ENCODE results near the gene PLGRKT. TPM values are rescaled to one million over a fixed set of nuclear protein-coding genes. Genes with fewer than 3 reads are reported as not detected.
A peak's percentile ranks its signal among the peaks of the same experiment; 100 is the strongest.
"Not testable (repeated sequence)": the region's sequence is repeated elsewhere in the genome, so short reads cannot be mapped to it uniquely, and the experiment has no call there.

Gene PLGRKT
- total RNA-seq, 1 experiment from 2014 or later, result 19.2 TPM

DNA sequence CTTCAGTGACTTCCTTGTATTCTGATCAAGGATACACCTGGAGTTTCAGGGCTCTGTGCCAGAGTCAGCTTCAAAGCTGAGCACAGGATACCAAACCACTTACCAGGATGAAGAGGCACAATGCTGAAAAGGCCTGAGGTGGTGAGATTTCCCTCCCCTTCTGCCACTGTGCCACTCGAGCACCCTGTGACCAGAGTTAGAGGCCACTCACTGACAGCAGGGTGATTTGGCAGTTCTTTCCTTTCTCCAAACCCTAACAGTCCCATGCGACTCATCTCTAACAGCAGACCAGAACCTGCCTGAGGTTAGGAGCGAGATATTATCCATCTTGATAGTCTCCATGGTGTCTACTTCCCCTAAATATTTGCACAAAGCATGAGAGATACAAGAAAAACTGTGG lies 1.8 kb downstream of the PLGRKT start:
- peak overlapping the region; percentile 95 for H3K4me3 Mint-ChIP-seq
- H3K27ac Mint-ChIP-seq, result no peak overlapping the region
- H3K4me1 Mint-ChIP-seq, result peaks cover 24% of the 10 kb centered on the region
- peaks cover 17% of the 10 kb centered on the region for H3K9me3 Mint-ChIP-seq
- DNase-seq (ENCODE audit: low spot score) (no peak), ATAC-seq (no peak)
- peaks cover 46% of the 10 kb centered on the region for H3K36me3 Mint-ChIP-seq
- H3K27me3 Mint-ChIP-seq (ENCODE audit: low read depth), result no peaks in the 10 kb centered on the region
- ChIA-PET POLR2A (no interaction called here), CTCF (no interaction called here)
- TF ChIP-seq, protein P1, sequence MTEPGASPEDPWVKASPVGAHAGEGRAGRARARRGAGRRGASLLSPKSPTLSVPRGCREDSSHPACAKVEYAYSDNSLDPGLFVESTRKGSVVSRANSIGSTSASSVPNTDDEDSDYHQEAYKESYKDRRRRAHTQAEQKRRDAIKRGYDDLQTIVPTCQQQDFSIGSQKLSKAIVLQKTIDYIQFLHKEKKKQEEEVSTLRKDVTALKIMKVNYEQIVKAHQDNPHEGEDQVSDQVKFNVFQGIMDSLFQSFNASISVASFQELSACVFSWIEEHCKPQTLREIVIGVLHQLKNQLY (CRISPR knock-in tag; IDR thresholded peaks at IDR 0.05), result no peak
- TF ChIP-seq RELA (CRISPR knock-in tag; IDR thresholded peaks at IDR 0.05; ENCODE audit: borderline replicate concordance) (no peak), ZNF138 (CRISPR knock-in tag; conservative IDR thresholded peaks at IDR 0.05) (no peak)

DNA sequence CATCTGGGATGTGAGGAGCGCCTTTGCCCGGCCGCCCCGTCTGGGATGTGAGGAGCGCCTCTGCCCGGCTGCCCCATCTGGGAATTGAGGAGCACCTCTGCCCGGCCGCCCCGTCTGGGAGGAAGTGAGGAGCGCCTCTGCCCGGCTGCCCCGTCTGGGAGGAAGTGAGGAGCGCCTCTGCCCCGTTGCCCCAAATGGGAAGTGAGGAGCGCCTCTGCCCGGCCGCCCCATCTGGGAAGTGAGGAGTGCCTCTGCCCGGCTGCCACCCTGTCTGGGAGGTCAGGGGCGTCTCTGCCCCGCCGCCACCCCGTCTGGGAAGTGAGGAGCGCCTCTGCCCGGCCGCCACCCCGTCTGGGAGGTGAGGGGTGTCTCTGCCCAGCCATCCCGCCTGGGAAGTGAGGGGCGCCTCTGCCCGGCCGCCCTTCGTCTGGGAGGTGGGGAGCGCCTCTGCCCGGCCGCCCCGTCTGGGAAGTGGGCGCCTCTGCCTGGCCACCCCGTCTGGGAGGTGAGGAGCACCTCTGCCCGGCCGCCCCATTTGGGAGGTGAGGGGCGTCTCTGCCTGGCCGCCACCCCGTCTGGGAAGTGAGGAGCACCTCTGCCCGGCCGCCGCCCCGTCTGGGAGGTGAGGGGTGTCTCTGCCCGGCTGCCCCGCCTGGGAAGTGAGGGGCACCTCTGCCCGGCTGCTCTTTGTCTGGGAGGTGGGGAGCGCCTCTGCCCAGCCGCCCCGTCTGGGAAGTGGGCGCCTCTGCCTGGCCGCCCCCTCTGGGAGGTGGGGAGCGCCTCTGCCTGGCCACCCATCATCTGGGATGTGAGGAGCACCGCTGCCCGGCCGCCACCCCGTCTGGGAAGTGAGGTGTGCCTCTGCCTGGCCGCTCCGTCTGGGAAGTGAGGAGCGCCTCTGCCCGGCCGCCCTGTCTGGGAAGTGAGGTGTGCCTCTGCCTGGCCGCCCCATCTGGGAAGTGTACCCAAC lies 3.6 kb downstream of the PLGRKT start:
- ATAC-seq; H3K27ac Mint-ChIP-seq; POLR2A ChIA-PET; CTCF ChIA-PET; H3K27me3 Mint-ChIP-seq (ENCODE audit: low read depth); H3K4me3 Mint-ChIP-seq; DNase-seq (ENCODE audit: low spot score): not testable (repeated sequence)
- Mint-ChIP-seq H3K4me1 (peaks cover 20% of the 10 kb centered on the region), H3K9me3 (peaks cover 13% of the 10 kb centered on the region), H3K36me3 (peaks cover 53% of the 10 kb centered on the region)

DNA sequence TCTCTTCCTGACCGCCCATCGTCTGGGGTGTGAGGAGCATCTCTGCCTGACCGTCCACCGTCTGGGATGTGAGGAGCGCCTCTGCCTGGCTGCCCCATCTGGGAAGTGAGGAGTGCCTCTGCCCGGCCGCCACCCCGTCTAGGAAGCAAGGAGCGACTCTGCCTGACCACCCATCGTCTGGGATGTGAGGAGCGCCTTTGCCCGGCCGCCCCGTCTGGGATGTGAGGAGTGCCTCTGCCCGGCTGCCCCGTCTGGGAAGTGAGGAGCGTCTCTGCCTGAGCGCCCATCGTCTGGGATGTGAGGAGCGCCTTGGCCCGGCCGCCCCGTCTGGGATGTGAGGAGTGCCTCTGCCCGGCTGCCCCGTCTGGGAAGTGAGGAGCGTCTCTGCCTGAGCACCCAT lies 4.4 kb downstream of the PLGRKT start:
- peaks cover 53% of the 10 kb centered on the region for H3K36me3 Mint-ChIP-seq
- DNase-seq (ENCODE audit: low spot score); CTCF ChIA-PET; H3K4me3 Mint-ChIP-seq; POLR2A ChIA-PET; H3K27me3 Mint-ChIP-seq (ENCODE audit: low read depth); H3K27ac Mint-ChIP-seq; ATAC-seq: not testable (repeated sequence)
- H3K4me1 Mint-ChIP-seq, result peaks cover 14% of the 10 kb centered on the region
- peaks cover 13% of the 10 kb centered on the region for H3K9me3 Mint-ChIP-seq

DNA sequence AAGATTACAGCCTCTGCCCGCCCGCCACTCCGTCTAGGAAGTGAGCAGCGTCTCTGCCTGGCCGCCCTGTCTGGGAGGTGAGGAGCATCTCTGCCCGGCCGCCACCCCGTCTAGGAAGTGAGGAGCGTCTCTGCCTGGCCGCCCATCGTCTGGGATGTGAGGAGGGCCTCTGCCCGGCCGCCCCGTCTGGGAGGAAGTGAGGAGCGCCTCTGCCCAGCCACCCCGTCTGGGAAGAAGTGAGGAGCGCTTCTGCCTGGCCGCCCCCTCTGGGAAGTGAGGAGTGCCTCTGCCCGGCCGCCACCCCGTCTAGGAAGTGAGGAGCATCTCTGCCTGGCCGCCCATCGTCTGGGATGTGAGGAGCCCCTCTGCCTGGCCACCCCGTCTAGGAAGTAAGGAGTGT lies 4.8 kb downstream of the PLGRKT start:
- CTCF ChIA-PET; DNase-seq (ENCODE audit: low spot score); H3K4me3 Mint-ChIP-seq; H3K27me3 Mint-ChIP-seq (ENCODE audit: low read depth); POLR2A ChIA-PET; H3K4me1 Mint-ChIP-seq; H3K27ac Mint-ChIP-seq; ATAC-seq: not testable (repeated sequence)
- Mint-ChIP-seq H3K36me3 (peaks cover 53% of the 10 kb centered on the region), H3K9me3 (peaks cover 13% of the 10 kb centered on the region)

DNA sequence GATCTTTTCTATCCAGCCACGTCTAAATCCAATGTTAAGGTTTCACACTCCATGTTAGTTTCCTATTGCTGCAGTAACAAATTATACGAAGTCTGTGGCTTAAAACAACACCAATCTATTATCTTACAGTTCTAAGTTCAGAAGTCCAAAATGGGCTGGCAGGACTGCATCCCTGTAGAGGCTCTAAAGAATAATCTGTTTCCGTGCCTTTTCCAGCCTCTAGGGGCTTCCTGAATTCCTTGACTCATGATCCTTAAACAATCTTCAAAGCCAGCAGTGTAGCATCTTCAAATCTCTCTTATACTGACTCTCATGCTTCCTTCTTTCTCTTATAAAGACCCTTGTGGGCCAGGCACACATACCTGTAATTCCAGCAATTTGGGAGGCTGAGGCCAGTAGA lies 6.8 kb downstream of the PLGRKT start:
- H3K27me3 Mint-ChIP-seq (ENCODE audit: low read depth), result no peaks in the 10 kb centered on the region
- CTCF ChIA-PET, result interaction anchor here (2.5 kb wide), 1 partner anchor 245 kb away, joined by 9 read pairs; no protein-coding TSS in a partner anchor
- POLR2A ChIA-PET, result no interaction called here
- TF ChIP-seq EMX1 (CRISPR knock-in tag; IDR thresholded peaks at IDR 0.05) (no peak), ZNF263 (CRISPR knock-in tag; IDR thresholded peaks at IDR 0.05; ENCODE audit: low read depth) (no peak), NFYB (CRISPR knock-in tag; conservative IDR thresholded peaks at IDR 0.05; ENCODE audit: low read depth) (no peak), GTF2I (CRISPR knock-in tag; conservative IDR thresholded peaks at IDR 0.05) (no peak), JUN (CRISPR knock-in tag; IDR thresholded peaks at IDR 0.05) (no peak), RORB (CRISPR knock-in tag; IDR thresholded peaks at IDR 0.05) (no peak)
- TF ChIP-seq, protein P2, sequence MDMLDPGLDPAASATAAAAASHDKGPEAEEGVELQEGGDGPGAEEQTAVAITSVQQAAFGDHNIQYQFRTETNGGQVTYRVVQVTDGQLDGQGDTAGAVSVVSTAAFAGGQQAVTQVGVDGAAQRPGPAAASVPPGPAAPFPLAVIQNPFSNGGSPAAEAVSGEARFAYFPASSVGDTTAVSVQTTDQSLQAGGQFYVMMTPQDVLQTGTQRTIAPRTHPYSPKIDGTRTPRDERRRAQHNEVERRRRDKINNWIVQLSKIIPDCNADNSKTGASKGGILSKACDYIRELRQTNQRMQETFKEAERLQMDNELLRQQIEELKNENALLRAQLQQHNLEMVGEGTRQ (CRISPR knock-in tag; IDR thresholded peaks at IDR 0.05), result no peak
- TF ChIP-seq, protein P3, sequence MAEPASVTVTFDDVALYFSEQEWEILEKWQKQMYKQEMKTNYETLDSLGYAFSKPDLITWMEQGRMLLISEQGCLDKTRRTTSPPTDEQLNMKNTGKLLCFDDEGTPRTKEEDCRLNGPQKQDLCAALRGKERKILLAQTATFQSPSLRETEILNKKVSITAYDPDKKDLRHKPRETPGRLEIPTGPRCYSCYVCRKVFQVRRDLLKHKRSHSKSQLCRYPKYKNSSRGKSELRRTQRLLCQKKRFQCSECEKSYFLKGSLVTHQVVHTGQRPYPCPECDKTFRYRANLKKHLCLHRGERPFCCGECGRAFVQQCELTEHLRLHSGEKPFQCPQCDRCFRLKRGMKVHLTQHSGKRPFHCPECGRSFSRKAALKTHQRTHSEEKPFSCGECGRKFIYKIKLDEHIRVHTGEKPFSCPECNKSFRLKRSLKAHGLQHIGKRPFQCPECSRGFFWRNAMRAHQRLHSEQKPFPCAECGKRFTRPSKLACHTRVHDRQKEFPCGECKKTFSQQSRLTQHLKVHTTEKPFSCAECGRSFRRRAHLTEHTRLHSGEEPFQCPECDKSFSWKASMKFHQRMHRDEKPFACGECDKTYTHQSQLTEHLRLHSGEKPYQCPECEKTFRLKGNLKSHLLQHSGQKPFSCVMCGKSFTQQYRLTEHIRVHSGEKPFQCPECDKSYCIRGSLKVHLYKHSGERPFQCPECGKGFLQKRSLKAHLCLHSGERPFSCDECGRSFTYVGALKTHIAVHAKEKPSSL (CRISPR knock-in tag; conservative IDR thresholded peaks at IDR 0.05), result no peak
- TF ChIP-seq, protein P4, sequence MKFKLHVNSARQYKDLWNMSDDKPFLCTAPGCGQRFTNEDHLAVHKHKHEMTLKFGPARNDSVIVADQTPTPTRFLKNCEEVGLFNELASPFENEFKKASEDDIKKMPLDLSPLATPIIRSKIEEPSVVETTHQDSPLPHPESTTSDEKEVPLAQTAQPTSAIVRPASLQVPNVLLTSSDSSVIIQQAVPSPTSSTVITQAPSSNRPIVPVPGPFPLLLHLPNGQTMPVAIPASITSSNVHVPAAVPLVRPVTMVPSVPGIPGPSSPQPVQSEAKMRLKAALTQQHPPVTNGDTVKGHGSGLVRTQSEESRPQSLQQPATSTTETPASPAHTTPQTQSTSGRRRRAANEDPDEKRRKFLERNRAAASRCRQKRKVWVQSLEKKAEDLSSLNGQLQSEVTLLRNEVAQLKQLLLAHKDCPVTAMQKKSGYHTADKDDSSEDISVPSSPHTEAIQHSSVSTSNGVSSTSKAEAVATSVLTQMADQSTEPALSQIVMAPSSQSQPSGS (CRISPR knock-in tag; IDR thresholded peaks at IDR 0.05; ENCODE audit: borderline replicate concordance, low read depth), result no peak
- TF ChIP-seq, protein P5, sequence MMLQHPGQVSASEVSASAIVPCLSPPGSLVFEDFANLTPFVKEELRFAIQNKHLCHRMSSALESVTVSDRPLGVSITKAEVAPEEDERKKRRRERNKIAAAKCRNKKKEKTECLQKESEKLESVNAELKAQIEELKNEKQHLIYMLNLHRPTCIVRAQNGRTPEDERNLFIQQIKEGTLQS (CRISPR knock-in tag; conservative IDR thresholded peaks at IDR 0.05), result no peak
- TF ChIP-seq, protein P1 (CRISPR knock-in tag; IDR thresholded peaks at IDR 0.05), result no peak
- TF ChIP-seq, protein P6, sequence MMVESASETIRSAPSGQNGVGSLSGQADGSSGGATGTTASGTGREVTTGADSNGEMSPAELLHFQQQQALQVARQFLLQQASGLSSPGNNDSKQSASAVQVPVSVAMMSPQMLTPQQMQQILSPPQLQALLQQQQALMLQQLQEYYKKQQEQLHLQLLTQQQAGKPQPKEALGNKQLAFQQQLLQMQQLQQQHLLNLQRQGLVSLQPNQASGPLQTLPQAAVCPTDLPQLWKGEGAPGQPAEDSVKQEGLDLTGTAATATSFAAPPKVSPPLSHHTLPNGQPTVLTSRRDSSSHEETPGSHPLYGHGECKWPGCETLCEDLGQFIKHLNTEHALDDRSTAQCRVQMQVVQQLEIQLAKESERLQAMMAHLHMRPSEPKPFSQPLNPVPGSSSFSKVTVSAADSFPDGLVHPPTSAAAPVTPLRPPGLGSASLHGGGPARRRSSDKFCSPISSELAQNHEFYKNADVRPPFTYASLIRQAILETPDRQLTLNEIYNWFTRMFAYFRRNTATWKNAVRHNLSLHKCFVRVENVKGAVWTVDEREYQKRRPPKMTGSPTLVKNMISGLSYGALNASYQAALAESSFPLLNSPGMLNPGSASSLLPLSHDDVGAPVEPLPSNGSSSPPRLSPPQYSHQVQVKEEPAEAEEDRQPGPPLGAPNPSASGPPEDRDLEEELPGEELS (CRISPR knock-in tag; IDR thresholded peaks at IDR 0.05), result no peak

More for the DNA sequence above, 6.8 kb downstream of the PLGRKT start:
- H3K36me3 Mint-ChIP-seq, result peaks cover 45% of the 10 kb centered on the region
- H3K4me1 Mint-ChIP-seq, result no peaks in the 10 kb centered on the region
- no peak overlapping the region for H3K4me3 Mint-ChIP-seq
- DNase-seq (ENCODE audit: low spot score), result no peak
- no peak for ATAC-seq
- H3K27ac Mint-ChIP-seq, result no peak overlapping the region
- H3K9me3 Mint-ChIP-seq, result peaks cover 10% of the 10 kb centered on the region
